KOPT-K1 (cell line): Measurements from ENCODE around the gene AGAP4.
"Not testable (repeated sequence)": the region's sequence is repeated elsewhere in the genome, so short reads cannot be mapped to it uniquely, and the experiment has no call there.

ENCODE experiments used
- H3K27ac ChIP-seq: fragments of 200-600 bp; sonication (generic); 2 replicates; pipeline ENCODE4 v1.5.1; 2016; ENCODE audit warnings: antibody characterized with exemption, mild to moderate bottlenecking, low read depth, low read length; ENCODE audit not compliant: poor library complexity, severe bottlenecking
- H3K36me3 ChIP-seq: fragments of 200-600 bp; sonication (generic); 2 replicates; pipeline ENCODE4 v1.5.1; 2017; ENCODE audit warnings: antibody characterized with exemption, mild to moderate bottlenecking, low read length, moderate library complexity; ENCODE audit not compliant: insufficient read depth
- H3K9me3 ChIP-seq: fragments of 200-600 bp; sonication (generic); 2 replicates; pipeline ENCODE4 v1.5.1; 2017; ENCODE audit warnings: antibody characterized with exemption, low read length, mild to moderate bottlenecking; ENCODE audit not compliant: insufficient read depth, poor library complexity, severe bottlenecking

AGAP4 gene

DNA sequence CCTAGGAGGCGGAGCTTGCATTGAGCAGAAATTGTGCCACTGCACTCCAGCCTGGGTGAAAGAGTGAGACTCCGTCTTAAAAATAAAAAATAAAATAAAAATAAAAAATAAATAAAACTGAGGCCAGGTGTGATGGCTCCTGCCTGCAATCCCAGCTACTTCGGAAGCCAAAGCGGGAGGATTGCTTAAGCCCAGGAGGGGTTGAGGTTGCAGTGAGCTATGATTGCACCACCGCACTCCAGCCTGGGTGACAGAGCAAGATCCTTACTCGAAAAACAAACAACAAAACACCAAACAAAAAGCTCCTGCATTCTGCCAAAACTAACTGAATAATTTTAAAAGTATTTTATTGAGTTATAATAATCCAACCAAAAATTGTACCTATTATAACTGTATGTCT is 36.2 kb downstream of the AGAP4 start:
- no peaks in the 10 kb centered on the region for H3K9me3 ChIP-seq
- no peaks in the 10 kb centered on the region for H3K36me3 ChIP-seq
- no peak overlapping the region for H3K27ac ChIP-seq

DNA sequence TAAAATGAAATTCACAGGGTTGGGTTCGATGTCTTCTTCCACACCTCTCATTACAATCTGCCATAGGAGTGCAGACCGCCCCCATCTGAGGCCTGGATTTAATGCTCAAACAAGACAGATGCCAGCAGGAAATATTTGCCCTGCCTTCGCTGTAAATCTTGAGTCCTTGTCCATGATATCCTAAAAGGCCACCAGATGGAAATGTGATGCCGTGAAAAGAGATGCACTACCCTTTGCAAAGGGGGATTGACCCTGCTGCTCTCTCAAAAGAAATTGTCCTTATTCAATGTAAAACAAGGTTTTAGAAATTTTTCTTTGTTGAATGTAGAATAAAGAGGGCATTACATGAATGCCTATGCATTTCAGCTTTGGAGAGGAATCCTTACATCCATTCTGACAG is 37.5 kb downstream of the AGAP4 start:
- H3K27ac ChIP-seq: no peak overlapping the region
- no peaks in the 10 kb centered on the region for H3K9me3 ChIP-seq
- no peaks in the 10 kb centered on the region for H3K36me3 ChIP-seq

- H3K9me3 ChIP-seq, H3K27ac ChIP-seq, H3K36me3 ChIP-seq: not testable (repeated sequence)
These were observed 42.3 kb downstream of the AGAP4 start for GRCh38 chr10:45804996-45805395.

DNA sequence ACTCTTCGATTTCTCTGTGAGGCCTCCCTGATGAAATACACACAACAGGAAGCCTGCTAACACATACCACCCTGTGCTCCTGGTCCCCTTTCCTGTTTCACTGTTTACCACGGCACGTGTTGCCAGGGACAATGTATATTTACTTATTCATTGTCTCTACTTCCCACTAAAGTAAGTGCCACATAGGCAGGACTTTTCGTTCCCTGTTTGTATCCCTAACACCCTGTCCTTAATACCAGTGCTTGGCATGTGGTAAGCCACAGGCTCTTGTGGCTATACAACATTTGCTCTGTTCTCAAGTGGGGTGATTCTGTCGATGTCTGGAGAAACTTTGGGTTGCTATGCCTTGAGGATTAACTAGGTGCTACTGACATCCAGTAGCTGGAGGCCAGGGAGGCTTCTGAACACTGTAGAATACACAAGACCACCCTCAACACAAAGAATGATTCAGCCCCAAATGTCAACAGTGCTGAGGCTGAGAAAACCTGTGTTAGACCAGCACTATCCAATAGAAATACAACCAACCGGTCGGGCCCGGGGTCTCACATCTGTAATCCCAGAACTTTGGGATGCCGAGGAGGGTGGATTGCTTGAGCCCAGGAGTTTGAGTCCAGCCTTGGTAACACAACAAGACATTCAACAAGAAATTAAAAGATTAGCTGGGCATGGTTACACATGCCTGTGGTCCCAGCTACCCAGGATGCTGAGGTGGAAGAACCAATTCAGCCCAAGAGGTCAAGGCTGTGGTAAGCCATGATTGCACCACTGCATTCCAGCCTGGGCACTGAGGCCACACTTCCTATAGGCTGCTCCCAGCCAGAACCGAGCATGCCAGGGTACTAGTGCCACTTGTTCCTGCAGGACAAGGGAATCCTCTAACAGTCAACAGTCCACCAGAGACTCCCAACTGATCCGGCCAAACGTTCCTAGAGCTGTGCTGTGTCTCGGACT is 44.0 kb downstream of the AGAP4 start:
- H3K36me3 ChIP-seq, H3K27ac ChIP-seq, H3K9me3 ChIP-seq: not testable (repeated sequence)

- not testable (repeated sequence) for H3K36me3 ChIP-seq, H3K9me3 ChIP-seq, H3K27ac ChIP-seq
These were observed 52.5 kb downstream of the AGAP4 start for GRCh38 chr10:45794761-45795160.

- not testable (repeated sequence) for H3K27ac ChIP-seq, H3K9me3 ChIP-seq, H3K36me3 ChIP-seq
These were observed 56.4 kb downstream of the AGAP4 start for GRCh38 chr10:45790694-45791426.

DNA sequence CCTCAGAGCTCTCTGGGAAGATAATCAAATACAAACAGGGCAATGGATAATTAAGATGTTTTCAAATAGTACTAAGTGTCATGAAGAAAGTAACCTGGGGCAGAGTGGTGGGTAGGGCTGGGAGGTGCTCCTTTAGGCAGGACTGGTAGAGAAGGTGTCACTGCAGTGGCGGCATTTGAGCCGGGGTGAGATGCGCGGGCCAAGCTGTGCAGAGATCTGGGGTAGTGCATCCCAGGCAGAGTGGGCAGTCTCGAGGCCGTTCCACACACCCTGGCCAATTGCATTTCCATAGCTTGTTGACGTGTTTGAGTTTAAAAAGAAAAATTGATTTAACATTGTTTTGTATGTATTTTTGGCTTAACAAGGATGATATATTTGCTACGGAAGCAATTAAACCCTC is 57.3 kb downstream of the AGAP4 start:
- not testable (repeated sequence) for H3K36me3 ChIP-seq, H3K27ac ChIP-seq, H3K9me3 ChIP-seq

GRCh38 chr10:45787212-45787741 is 60.0 kb downstream of the AGAP4 start:
- not testable (repeated sequence) for H3K27ac ChIP-seq, H3K9me3 ChIP-seq, H3K36me3 ChIP-seq

- H3K36me3 ChIP-seq, H3K27ac ChIP-seq, H3K9me3 ChIP-seq: not testable (repeated sequence)
These were observed 61.1 kb downstream of the AGAP4 start for GRCh38 chr10:45786217-45786616.
